ENCODE results near the gene TXNDC16.

GRCh38 chr14:52536269-52536668 is 16.0 kb downstream of the TXNDC16 start:
- TF ChIP-seq EZH2 (optimal IDR thresholded peaks at IDR 0.05; ENCODE audit: low read depth, low read length) = no peak
- no peak for TF ChIP-seq CTCF (IDR thresholded peaks at IDR 0.05; ENCODE audit: low read length)
- TF ChIP-seq EZH2phosphoT487 (IDR thresholded peaks at IDR 0.05; ENCODE audit: low read length) = no peak
